ENCODE results near the gene TTC9B. TPM values are rescaled to one million over a fixed set of nuclear protein-coding genes. Genes with fewer than 3 reads are reported as not detected.
"Not testable (repeated sequence)": the region's sequence is repeated elsewhere in the genome, so short reads cannot be mapped to it uniquely, and the experiment has no call there.

The TTC9B gene
- total and polyA plus RNA-seq, 2 experiments from 2014 or later: 0.63 to 1.0 TPM

DNA sequence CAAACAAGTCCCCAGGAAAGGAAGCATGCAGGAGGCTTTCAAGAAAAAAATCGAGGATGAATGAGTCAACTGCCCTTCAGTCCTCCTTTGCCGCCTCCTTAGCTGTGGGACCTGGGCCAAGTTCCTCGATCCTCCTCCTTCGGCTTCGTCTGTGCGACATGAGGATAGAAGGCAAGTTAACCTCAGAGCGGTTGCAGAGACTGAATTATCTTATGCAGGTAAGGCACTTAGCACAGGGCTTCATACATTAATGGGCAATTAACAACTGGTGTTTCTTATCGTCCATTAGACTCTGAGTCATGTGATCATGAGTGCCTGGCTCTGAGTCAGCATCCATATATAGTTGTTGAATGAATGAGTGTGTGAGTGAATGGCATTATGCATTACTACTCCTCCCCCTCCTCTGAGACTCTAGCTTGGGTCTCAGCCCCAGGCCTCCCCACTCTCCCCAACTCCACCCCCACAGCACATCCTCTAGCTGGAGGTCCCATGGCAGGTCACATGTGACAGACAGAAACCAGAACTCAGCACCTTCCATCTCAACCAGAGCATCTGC is 1.6 kb upstream of the TTC9B start:
- H3K4me2 ChIP-seq: no peak overlapping the region
- Mint-ChIP-seq H3K4me1 (peaks cover 9% of the 10 kb centered on the region), H3K4me3 (no peak overlapping the region), H3K36me3 (ENCODE audit: low read depth) (peaks cover 5% of the 10 kb centered on the region), H3K27me3 (ENCODE audit: insufficient read depth, low read depth, poor library complexity) (peaks cover 34% of the 10 kb centered on the region), H3K9me3 (peaks cover 9% of the 10 kb centered on the region), H3K27ac (no peak overlapping the region)
- H3K27me3 ChIP-seq (ENCODE audit: insufficient read depth): peaks cover 12% of the 10 kb centered on the region; the same call in 1 of the 2 replicates
- H3K4me3 ChIP-seq: no peak overlapping the region
- 0 out of 2 replicates have a peak, but pooled peaks cover 3% of the 10 kb centered on the region for H4K20me1 ChIP-seq (replicated peaks; ENCODE audit: insufficient read depth)
- H3K9me2 ChIP-seq (ENCODE audit: insufficient read depth): no peaks in the 10 kb centered on the region
- no peak for TF ChIP-seq EZH2phosphoT487 (IDR thresholded peaks at IDR 0.05; ENCODE audit: unreplicated experiment)
- TF ChIP-seq ZNF114 (CRISPR knock-in tag; IDR thresholded peaks at IDR 0.05): no peak
- ATAC-seq (no peak), DNase-seq (ENCODE audit: low spot score) (no peak)
- no peaks in the 10 kb centered on the region for H3K36me3 ChIP-seq (ENCODE audit: insufficient read depth)
- no peak overlapping the region for H2AFZ ChIP-seq
- H3F3A ChIP-seq (replicated peaks; ENCODE audit: low read depth): peaks cover 13% of the 10 kb centered on the region
- no peak overlapping the region for H3K27ac ChIP-seq (ENCODE audit: low read depth)
- H3K79me2 ChIP-seq (replicated peaks; ENCODE audit: insufficient read depth): no peaks in the 10 kb centered on the region
- H3K4me1 ChIP-seq (ENCODE audit: insufficient read depth): no peaks in the 10 kb centered on the region; the same call in 1 of the 2 replicates

DNA sequence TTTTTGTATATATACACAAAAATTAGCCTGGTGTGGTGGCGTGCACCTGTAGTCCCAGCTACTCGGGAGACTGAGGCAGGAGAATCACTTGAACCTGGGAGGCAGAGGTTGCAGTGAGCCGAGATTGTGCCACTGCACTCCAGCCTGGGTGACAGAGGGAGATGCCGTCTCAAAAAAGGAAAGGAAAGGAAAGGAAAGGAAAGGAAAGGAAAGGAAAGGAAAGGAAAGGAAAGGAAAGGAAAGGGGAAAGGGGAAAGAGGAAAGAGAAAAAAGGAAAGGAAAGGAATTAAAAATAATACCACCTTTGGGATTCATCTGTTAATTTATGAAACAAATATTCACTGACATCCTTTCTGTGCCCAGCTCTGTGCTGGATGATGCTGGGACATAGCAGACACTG is 845 bp upstream of the TTC9B start:
- not testable (repeated sequence) for H3K27ac Mint-ChIP-seq; H2AFZ ChIP-seq; H3K4me3 Mint-ChIP-seq; H4K20me1 ChIP-seq (replicated peaks; ENCODE audit: insufficient read depth); H3K4me2 ChIP-seq; H3K27ac ChIP-seq (ENCODE audit: low read depth); DNase-seq (ENCODE audit: low spot score); H3K36me3 Mint-ChIP-seq (ENCODE audit: low read depth); ATAC-seq; H3K79me2 ChIP-seq (replicated peaks; ENCODE audit: insufficient read depth); H3K4me1 ChIP-seq (ENCODE audit: insufficient read depth); H3K9me2 ChIP-seq (ENCODE audit: insufficient read depth); H3K4me3 ChIP-seq; H3K4me1 Mint-ChIP-seq; H3K9me3 Mint-ChIP-seq; H3K36me3 ChIP-seq (ENCODE audit: insufficient read depth)
- H3K27me3 Mint-ChIP-seq (ENCODE audit: insufficient read depth, low read depth, poor library complexity): peaks cover 34% of the 10 kb centered on the region
- peaks cover 13% of the 10 kb centered on the region for H3F3A ChIP-seq (replicated peaks; ENCODE audit: low read depth)
- peaks cover 11% of the 10 kb centered on the region; the same call in 1 of the 2 replicates for H3K27me3 ChIP-seq (ENCODE audit: insufficient read depth)

DNA sequence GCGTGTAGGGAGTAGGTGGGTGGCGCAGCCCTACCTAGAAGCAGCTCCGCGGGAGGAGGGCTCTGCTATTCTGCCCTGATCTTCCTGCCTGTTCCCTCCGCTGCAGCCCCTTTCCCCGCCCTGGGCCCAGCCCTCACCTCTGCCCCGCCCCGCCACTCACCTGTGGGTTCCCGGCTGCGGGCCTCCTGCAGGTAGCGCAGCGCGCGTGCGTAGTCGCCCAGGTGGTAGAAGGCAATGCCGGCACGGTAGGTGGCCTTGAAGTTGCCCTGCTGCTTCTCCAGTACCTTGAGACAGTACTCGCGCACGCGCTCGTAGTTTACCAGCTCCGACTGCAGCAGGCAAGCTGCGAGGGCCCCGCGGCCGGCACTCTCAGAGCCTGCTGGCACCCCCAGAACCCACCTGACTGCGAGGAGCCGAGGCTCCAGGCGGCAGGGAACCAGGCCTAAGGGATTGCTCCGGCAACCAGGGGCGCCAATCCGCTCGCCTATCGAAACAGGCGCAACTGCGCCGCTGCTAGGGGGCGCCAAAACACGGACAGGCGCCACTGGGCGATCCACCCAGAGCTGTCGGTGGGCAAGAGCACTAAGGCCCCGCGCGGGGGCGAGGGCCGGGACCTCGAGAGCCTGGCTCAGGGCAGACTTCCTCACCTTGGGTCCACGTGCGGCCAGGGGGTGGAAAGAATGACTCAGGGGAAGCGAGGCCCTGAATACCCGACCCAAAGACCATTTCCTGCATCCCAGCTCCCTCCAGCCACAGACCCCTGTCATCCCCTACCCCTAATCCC is 965 bp downstream of the TTC9B start:
- Histone ChIP-seq H3K79me2 (replicated peaks; ENCODE audit: insufficient read depth) (no peaks in the 10 kb centered on the region), H3K4me3 (peak overlapping the region; percentile 57), H3K27me3 (ENCODE audit: insufficient read depth) (peaks cover 11% of the 10 kb centered on the region; the same call in 1 of the 2 replicates), H3K4me2 (peak overlapping the region; percentile 84), H3K9me2 (ENCODE audit: insufficient read depth) (no peaks in the 10 kb centered on the region), H2AFZ (peak overlapping the region; percentile 83; the same call in 1 of the 2 replicates), H3K27ac (ENCODE audit: low read depth) (no peak overlapping the region), H3K36me3 (ENCODE audit: insufficient read depth) (no peaks in the 10 kb centered on the region), H3F3A (replicated peaks; ENCODE audit: low read depth) (0 out of 2 replicates have a peak, but pooled peaks cover 9% of the 10 kb centered on the region), H4K20me1 (replicated peaks; ENCODE audit: insufficient read depth) (0 out of 2 replicates have a peak, but pooled peaks cover 3% of the 10 kb centered on the region), H3K4me1 (ENCODE audit: insufficient read depth) (no peaks in the 10 kb centered on the region; the same call in 1 of the 2 replicates)
- H3K4me3 Mint-ChIP-seq: peak overlapping the region; percentile 58
- DNase-seq (ENCODE audit: low spot score): peak; percentile 83
- peaks cover 9% of the 10 kb centered on the region for H3K4me1 Mint-ChIP-seq
- H3K27me3 Mint-ChIP-seq (ENCODE audit: insufficient read depth, low read depth, poor library complexity): peaks cover 34% of the 10 kb centered on the region
- H3K9me3 Mint-ChIP-seq: peaks cover 5% of the 10 kb centered on the region
- H3K36me3 Mint-ChIP-seq (ENCODE audit: low read depth): peaks cover 4% of the 10 kb centered on the region
- no peak for TF ChIP-seq JUNB (IDR thresholded peaks at IDR 0.05; ENCODE audit: unreplicated experiment)
- TF ChIP-seq, protein P1, sequence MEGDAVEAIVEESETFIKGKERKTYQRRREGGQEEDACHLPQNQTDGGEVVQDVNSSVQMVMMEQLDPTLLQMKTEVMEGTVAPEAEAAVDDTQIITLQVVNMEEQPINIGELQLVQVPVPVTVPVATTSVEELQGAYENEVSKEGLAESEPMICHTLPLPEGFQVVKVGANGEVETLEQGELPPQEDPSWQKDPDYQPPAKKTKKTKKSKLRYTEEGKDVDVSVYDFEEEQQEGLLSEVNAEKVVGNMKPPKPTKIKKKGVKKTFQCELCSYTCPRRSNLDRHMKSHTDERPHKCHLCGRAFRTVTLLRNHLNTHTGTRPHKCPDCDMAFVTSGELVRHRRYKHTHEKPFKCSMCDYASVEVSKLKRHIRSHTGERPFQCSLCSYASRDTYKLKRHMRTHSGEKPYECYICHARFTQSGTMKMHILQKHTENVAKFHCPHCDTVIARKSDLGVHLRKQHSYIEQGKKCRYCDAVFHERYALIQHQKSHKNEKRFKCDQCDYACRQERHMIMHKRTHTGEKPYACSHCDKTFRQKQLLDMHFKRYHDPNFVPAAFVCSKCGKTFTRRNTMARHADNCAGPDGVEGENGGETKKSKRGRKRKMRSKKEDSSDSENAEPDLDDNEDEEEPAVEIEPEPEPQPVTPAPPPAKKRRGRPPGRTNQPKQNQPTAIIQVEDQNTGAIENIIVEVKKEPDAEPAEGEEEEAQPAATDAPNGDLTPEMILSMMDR (conservative IDR thresholded peaks at IDR 0.05; ENCODE audit: low read depth in 2 of 2): peak; percentile 89 to 90
- H3K27ac Mint-ChIP-seq: no peak overlapping the region
- ATAC-seq: peak; percentile 73
